Smooth muscle cell of the brain vasculature (primary cell): ENCODE results near the gene ST6GALNAC6.

Experiments
- DNase-seq: peaks from one replicate; pipeline ENCODE4 v3.0.0-alpha.2; 2012; ENCODE audit warnings: low read depth, low spot score

The ST6GALNAC6 gene

GRCh38 chr9:127899128-127899943 lies at the start of gene ST6GALNAC6:
Gene ST6GALNAC6 (minus strand): TSS chr9:127899603. CDS start chr9:127897981, 1,622 bp downstream.
- no peak for DNase-seq

DNA sequence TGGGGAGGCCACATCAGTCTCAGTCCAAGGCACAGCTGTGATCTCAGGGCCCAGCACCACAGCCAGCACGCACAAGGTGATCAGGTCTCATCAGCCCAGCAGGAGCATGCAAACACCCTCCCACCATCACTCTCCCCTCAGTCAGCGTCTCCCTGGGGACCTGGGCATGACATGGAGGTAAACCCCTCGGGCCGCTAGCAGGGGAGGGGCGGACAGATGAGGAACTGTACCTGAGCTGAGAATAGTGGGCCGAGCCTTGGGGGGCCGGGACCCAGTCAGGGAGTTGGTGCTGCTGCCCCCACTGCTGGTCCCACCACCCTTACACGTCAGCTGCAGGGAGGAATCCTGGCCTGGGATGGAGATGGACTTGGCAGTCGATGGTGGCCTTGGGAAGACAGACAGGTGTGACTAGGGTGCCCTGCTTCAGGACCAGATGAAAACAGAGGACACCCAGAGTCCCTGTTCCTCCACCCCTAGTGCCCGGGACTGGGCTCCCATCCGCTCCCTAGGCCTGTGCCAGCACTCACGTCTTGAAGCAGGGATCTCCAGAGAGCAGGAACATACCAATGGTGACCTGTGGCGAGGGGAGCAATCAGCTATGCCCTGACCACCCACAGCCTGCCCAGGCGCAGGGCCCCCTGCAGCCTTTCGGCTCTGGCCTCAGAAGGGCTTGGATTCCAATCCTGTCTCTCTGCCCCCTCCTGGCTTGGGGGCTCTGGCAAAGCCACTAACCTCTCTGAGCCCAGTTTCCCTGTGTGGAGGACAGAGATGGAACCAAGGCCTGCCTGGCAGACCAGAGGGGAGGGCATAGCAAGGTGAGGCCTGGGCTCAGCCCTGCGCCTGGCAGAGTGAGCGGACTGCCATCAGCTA lies 48.7 kb upstream of the ST6GALNAC6 start:
- no peak for DNase-seq

DNA sequence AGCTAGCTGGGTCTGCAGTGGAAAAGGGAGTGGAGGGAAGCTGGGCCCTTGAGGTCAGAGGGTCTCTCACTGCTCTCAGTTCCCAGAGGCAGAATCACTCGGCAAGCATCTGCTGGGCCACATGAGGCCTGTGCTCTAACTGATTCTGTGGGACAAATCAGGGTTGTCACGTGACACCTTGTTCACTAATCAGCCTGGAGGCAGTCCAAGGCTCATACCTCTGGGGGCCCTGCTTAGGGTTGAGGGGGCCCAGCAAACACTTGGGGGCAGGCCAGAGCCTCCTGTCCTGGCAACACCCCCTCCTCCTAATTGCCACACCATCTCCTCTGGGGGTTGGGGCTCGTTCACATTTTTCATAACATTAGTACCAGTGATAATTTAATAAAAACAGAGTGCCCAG lies 47.3 kb upstream of the ST6GALNAC6 start:
- DNase-seq: no peak

GRCh38 chr9:127945942-127946341 lies 46.5 kb upstream of the ST6GALNAC6 start:
- no peak for DNase-seq

DNA sequence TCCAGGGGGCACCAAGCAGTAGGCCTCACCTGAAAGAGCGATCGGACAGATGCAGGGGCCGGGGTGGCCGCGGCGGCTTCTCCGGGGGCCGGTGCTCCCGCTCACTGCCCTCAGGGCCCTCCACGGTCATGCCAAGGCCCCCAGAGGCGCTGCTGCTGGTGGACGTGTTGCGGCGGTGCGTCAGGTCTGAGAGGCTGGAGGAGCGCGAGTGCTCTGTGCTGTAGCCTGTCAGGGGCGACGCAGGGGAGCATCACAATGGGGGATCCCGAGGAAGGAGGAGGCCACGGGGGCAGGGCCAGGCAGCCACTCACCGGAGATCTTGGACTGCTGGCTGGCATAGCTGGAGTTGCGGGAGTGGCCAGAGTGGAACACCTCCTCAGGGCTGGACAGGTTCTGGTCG lies 45.9 kb upstream of the ST6GALNAC6 start:
- no peak for DNase-seq

GRCh38 chr9:127944586-127945218 lies 45.3 kb upstream of the ST6GALNAC6 start:
- DNase-seq: no peak

GRCh38 chr9:127943731-127944144 lies 44.3 kb upstream of the ST6GALNAC6 start:
- no peak for DNase-seq

DNA sequence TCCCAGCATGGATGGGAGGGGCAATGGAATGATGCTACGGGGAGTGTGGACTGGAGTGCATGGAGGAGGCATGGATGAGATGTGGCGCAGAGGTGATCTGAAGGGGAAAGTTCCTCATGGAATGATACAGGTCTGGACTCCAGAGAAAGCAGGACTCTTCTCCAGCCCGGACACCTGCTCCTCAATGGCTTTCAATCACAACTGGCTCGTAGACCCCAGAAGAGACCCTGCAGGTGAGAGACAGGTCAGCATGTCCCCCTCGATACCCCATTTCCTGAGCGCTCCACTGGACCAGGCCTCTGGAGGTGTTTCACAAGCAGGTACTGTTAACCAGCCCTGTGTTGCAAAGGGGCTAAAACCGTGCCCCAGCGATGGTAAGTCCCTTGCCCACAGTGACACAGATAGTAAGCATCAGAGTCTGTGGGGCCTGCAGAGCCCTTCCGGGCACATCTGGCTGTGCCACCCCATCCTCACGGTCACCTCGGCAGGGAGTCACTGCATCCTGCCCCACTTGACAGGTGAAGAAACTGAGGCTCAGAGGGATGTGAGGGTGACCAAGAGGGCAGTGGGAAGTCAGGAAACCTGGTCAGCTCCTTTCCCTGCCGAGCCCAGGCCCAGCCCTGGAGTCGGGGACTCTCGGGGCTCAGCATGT lies 43.7 kb upstream of the ST6GALNAC6 start:
- no peak for DNase-seq

- DNase-seq: no peak
Observed at GRCh38 chr9:127942216-127943010, 43.0 kb upstream of the ST6GALNAC6 start.

DNA sequence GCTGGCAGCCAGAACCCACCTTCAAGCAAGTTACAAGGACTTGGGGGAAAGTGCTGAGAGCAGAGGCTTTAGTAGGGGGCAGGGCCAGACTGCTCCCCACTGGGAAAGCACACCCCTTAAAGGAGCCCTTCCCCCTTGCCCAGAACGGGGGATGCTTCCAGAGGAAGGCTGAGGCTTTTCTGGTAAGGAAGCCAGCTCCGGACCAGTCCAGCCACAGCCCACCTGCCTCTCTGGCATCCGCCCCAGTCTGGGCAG lies 42.5 kb upstream of the ST6GALNAC6 start:
- DNase-seq: no peak

- DNase-seq: no peak
Observed at GRCh38 chr9:127941062-127941960, 41.9 kb upstream of the ST6GALNAC6 start.

DNA sequence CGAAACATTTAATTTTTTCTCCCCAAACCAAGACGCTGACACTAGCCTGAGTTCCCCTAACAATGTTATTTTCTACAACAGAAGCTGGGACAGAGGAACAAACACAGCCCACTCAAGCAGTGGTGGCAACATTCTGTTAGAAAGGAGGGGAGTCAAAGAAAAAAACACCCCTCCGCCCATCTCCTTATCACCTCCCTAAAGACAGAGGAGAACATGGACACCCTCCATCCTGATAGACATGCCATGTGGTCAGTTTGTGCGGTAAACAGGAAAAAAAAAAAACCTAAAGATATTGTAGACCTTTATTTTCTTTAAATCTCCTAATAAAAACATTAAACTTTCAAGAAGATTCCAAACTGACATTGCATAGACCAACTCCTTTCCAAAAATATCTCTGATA lies 41.2 kb upstream of the ST6GALNAC6 start:
- no peak for DNase-seq

- no peak for DNase-seq
Observed at GRCh38 chr9:127938298-127938690, 38.9 kb upstream of the ST6GALNAC6 start.

DNA sequence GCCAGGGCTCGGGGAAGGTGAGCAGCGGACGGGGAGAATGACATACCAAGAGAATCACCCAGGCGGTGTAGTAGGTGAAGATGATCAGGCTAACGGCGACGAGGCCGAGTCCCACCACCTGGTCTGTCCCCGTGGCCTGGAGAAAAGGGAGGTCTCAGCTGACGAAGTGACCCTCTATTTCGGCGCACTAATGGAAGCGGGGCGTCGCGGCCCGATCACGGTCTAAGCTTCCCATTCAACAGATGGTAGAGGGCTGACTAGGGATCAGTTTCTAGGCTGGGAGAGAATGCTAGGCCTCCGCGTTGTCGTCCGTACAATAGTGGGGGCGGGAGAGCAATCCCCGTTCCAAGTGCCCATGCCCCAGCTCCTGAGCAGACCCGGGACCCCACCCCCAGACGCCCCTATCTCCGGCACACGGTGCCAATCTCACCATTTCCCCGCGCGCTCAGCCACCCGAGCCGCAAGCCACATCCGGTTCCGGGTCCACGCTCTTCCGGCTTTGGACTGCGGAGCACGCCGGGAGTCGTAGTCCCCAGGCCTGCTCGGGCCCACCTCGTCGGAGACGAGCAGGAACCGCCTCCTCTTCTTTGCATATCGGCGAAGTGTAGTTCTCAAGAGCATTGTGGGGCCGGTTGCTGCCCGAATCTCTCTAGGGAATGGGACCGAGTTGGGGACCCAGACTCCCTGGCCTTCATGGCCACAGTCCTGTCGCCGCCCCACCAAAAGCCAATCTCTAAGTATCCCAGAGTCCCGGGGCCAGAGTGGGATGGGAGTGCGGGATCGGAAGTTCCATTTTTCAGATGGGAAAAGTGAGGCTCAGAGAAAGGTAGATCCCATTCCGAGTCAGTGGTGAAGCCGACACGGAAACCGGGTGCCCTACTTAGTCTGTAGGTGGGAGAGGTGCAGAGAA lies 38.2 kb upstream of the ST6GALNAC6 start, which contains the start of gene DPM2:
TSS of gene DPM2 (minus strand) at position 467 of the 910 bp plus-strand sequence. CDS start at position 433, 34 bp downstream.
- peak; percentile 68 for DNase-seq

- no peak for DNase-seq
Observed at GRCh38 chr9:127937056-127937387, 37.6 kb upstream of the ST6GALNAC6 start.

DNA sequence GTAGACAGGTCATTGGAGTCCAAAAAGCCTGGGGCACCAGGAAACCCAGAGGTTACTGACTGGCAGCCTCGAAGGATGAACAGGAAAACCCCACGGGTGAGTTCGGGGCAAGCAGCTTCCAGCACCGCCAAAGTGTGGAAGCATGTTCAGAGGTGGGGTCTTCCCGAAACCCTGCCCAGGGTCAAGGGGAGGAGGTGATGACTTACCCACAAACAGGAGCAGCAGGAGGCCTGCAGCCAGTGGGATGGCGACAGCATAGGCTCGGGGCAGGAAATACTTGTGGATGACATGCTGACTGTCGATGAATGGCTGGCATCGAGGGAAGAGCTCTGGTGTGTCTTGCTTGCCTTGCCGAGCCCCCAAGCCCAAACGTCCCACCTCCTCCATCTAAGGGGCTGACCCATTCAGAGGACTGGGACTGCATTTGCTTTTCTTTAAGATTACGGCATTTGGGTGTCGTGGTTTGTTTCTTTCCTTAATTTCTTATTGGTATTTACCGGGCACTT lies 37.0 kb upstream of the ST6GALNAC6 start:
- DNase-seq: no peak

DNA sequence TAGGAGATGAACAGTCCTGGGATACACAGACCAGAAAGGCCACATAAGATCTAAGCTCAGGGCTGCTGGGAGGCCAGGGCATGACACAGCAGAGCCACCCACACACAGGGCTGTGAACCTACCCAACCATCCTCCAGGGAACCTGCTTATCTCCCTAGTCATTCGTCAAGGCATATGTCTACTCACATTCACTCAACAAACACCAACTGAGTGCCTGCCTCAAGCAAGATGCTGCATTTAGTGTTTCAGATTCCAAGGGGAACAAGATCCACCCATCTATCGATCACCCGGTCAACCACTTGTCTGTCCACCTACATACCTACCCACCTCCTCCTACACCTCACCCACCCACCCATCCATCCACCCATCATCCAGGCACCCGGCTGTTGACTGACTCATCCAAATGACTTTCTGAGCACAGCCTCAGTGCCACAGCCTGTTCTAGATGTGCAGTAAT lies 36.4 kb upstream of the ST6GALNAC6 start:
- DNase-seq: no peak

GRCh38 chr9:127934986-127935385 lies 35.6 kb upstream of the ST6GALNAC6 start:
- DNase-seq: no peak

DNA sequence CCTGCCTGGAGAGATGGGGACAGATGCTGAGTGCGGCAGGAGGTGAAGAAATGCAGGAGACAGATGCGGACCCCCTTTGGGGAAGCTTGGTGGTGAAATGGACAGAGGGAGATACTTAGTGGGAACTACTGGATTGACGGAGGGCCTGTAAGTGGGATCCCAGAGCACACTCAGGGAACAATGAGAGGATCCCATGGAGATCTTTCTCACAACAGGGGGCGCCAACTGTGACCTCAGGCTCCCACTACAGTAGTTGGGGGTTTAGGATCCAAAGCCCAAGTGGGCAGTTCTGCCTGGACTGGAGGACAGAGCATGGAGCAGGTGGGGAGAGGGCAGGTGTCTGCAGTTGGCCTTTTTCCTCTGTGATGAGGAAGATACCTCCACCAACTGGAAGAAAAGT lies 34.8 kb upstream of the ST6GALNAC6 start:
- no peak for DNase-seq
